Esophagus muscularis mucosa (tissue), 3 donors: Measurements from ENCODE around the gene TECTA.

Experiments used
- POLR2A ChIP-seq: fragments of 450-650 bp; IDR thresholded peaks from one replicate; pipeline ENCODE4 v1.6.1; 2017; ENCODE audit warnings: antibody characterized with exemption, moderate library complexity, mild to moderate bottlenecking, low read depth
- POLR2AphosphoS5 ChIP-seq, 2 donors: sonication (generic); formaldehyde crosslinking; IDR thresholded peaks; one replicate each; pipeline ENCODE4 v1.6.1; 2017; ENCODE audit warnings: antibody characterized with exemption in 2 of 2
- TF ChIP-seq, protein P1 (sequence below), 3 experiments: fragments of 200-600 bp in 2 of 3; fragments of 450-650 bp in 1 of 3; sonication (generic) in 2 of 3; IDR thresholded peaks; one replicate each; pipeline ENCODE4 v1.5.1; 2017 to 2019; ENCODE audit warnings: antibody characterized with exemption in 3 of 3, mild to moderate bottlenecking in 2 of 3, moderate library complexity in 1 of 3

GRCh38 chr11:121140369-121140768 is 39.3 kb downstream of the TECTA start:
- TF ChIP-seq, protein P1, sequence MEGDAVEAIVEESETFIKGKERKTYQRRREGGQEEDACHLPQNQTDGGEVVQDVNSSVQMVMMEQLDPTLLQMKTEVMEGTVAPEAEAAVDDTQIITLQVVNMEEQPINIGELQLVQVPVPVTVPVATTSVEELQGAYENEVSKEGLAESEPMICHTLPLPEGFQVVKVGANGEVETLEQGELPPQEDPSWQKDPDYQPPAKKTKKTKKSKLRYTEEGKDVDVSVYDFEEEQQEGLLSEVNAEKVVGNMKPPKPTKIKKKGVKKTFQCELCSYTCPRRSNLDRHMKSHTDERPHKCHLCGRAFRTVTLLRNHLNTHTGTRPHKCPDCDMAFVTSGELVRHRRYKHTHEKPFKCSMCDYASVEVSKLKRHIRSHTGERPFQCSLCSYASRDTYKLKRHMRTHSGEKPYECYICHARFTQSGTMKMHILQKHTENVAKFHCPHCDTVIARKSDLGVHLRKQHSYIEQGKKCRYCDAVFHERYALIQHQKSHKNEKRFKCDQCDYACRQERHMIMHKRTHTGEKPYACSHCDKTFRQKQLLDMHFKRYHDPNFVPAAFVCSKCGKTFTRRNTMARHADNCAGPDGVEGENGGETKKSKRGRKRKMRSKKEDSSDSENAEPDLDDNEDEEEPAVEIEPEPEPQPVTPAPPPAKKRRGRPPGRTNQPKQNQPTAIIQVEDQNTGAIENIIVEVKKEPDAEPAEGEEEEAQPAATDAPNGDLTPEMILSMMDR (IDR thresholded peaks at IDR 0.05), result no peak
- no peak for TF ChIP-seq POLR2AphosphoS5 (IDR thresholded peaks at IDR 0.05)
- TF ChIP-seq POLR2A, result no peak
